ENCODE measurements around the gene APMAP.

The APMAP gene

DNA sequence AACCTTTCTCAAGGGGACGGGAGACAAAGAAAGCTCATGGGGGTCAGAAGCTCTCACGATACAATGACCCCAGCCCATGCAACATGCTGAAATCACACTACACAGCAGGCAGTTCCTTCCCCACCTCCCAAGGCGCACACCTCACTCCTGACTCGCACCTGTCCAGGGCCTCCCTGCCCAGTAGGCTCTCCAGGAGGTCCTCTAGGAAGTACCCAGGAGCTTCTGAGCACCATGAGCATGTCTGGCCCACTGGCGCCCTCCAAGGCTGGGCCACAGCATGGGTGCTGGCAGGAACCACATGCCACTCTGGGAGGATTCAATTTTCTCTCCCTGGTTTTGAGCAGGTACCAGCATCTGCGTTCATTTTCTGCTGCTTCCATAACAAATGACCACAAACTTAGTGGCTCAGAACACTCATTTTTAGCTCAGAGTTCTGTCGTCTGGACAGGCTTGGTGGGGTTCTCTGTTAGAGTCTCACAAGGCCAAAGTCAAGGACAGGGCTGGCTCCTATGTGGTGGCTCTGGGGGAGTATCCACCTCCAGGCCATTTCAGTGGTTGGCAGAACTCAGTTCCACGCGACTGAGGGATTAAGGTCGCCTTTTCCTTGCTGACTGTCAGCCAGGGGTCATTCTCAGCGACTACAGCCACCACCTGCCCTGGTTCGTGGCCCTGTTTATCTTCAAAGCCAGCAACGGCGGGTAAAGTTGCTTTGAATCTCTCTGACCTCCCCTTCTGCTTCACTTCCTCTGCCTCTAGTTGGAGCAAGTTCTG is 32.7 kb upstream of the APMAP start:
- DNase-seq (ENCODE audit: low read depth in 2 of 2, low spot score in 1 of 2), result no peak

DNA sequence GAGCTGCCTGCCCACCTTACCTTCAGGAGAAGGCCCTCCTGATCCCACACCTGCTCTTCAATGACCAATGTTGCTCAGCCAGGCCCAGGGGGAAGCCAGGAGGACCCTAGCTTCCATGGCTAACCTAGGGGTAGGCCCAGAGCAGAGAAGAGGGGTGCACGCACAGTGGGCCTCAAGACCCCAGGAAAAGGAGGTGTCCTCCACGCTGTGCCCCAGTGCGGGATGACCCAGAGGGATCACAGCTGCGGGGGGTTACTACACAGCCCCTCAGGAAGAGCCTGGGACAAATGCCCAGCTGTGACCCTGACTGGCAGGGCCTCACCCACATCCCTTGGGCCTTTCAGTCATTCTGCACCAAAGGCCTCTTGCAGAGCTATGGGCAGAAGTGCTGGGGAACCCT is 31.6 kb upstream of the APMAP start:
- DNase-seq (ENCODE audit: low read depth in 2 of 2, low spot score in 1 of 2), result no peak

DNA sequence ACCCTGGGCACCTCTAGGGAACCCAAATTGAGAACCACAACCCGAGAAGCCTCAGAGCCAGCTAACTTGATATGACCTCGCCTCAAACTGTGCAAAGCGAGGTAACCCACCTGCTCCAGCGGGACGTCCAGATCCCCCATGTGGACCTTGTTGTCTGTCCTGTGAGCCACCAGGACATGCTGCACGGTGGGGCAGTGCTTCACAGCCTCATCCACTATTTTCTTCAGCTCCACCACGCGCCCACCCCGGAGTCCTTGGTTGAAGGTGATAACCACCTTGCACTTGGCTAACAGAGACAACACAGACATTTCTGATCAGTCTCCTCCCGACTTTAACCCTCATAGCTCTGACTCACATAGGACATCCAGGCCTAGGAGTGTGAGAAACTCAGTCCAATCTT is 30.8 kb upstream of the APMAP start:
- DNase-seq (ENCODE audit: low read depth in 2 of 2, low spot score in 1 of 2), result no peak

DNA sequence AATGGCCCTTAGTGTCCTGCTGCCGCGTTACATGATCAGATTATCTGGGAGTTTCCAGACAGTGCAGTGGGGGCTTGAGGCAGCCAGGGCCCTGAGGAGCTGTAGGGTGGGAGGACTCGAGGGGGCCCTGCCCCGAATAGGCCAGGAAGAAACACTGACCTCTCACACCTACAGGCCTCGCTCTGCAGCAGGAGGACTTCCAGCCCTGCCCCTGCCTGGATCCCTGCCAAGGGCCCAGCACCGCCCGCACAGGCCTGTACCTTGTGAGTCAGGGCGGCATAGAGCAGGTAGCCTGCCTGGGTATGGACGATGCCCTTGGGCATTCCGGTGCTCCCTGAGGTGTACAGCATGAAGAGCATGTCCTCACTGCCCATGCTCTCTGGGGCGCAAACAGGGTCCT is 30.1 kb upstream of the APMAP start:
- DNase-seq (ENCODE audit: low read depth in 2 of 2, low spot score in 1 of 2), result no peak

DNA sequence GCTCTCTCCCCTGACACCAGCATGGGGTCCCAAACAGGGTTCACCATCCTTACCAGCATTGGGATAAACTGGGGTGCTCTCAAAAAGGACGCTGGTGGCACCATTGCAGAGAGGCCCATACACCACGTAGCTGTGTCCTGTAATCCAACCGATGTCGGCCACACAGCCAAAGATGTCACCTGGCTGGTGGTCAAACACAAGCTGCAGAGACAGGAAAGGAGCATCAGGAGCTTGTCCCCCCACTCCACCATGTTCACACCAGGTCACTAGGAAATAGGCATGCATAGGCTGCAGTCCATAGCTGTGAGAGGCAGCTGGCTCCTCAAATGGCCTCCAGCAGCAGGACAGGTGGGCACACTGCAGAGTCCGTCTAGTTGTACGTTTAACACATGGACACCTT is 28.8 kb upstream of the APMAP start:
- no peak for DNase-seq (ENCODE audit: low read depth in 2 of 2, low spot score in 1 of 2)

DNA sequence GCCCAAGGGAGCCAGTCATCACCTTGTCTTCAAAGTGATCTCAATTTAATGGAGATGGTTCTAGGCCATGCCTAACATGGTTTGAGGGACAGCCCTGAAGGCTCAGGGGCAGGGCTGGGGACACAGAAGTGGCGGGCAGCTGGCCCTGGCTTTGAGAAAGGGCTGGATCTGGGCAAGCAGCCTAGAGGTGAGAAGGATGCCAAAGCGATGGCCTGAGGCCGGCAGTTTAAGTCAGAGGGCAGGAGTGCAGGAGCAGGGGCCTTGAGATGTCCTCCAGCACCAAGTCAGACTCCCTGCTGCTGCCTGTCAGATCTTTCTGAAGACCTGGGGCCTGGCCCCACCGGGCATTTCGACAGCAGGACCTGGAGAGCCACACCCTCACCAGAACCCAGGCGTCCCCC is 28.4 kb upstream of the APMAP start:
- DNase-seq (ENCODE audit: low read depth in 2 of 2, low spot score in 1 of 2), result no peak

DNA sequence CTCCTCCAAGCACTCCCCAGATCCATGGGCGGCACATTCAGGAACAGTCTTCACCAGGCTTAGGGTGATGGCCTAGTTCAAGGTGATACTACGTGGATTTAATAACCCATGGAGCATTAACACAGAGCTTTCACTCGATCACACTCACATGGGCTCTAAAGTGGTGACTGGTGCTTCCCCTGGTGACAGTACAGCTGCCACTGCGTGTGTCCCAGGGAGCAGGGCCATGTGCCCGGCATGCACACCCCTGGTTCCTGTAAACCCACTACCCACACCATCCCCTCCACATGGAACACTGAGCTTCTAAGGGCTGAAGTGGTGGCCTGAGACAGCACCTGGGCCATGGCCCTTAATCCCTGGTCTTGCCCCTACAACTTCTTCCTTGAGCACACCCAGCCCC is 27.8 kb upstream of the APMAP start:
- no peak for DNase-seq (ENCODE audit: low read depth in 2 of 2, low spot score in 1 of 2)

DNA sequence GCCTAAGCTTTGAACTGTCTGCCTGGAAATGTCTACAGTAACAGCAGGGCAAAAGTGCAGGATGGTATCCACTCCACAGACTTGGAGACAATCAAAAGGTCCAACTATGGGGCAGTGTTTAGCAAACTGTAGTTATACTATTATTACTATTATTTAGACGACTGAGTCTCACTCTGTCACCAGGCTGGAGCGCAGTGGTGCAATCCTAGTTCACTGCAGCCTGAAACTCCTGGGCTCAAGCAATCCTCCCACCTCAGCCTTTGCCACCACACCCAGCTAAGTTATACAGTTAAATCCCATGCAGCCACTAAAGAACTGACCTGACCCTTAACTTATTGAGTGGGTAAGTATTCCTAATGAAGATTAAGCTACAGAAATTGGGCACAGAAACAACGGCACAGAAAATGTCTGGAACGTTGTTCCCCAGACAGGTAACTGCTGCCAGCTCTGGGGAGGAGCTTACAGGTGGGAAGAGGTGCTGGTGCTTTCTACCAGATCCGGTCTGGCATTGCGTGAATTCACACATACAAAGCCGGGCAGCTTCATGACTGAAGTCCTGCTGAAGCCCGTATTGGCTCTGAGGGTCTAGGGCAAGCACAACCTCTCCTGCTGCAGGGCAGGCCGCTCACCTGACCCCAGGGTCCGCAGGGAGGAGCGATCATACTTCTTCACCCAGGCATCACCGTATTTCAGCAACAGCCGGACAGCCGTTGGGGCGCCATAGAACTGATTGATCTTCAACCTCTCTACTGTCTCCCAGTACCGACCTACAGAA is 27.0 kb upstream of the APMAP start:
- DNase-seq (ENCODE audit: low read depth in 2 of 2, low spot score in 1 of 2), result no peak

DNA sequence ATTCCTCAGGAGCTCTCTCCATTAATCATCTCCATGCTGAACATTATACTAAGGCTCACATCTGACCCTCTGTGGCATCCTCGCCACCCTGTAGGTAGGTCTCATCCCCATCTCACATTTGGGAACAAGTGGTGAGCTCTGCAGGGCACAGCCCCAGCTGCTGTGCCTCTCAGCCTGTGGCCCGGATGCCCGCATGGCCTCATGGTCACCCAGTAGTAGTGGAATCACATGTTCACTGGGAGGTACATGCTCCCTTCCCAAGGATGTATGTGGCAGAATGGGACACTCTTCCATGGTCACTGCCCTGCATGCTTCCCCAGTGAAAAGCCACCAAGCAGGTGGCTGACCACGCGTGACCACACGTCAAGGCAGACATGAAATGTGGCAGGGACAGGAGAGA is 26.3 kb upstream of the APMAP start:
- no peak for DNase-seq (ENCODE audit: low read depth in 2 of 2, low spot score in 1 of 2)

DNA sequence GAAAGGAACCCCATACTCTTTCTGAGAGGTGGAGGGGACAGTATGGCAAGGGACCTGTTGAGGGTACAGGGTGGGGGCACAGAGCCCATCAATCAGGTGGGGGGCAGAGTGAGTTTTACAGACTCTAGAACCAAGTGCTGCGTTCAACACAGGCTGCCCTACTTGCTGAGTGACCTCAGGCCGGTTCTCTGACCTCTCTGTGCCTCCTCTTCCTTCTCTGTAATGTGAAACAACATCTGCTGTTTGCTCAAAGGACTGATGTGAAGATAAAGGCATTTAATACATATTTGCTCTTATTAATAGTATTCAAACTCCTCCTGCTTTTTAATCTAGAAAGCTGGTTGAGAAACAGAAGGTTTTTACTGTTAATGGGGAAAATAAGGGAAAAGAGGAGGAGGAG is 25.9 kb upstream of the APMAP start:
- DNase-seq (ENCODE audit: low read depth in 2 of 2, low spot score in 1 of 2), result no peak

DNA sequence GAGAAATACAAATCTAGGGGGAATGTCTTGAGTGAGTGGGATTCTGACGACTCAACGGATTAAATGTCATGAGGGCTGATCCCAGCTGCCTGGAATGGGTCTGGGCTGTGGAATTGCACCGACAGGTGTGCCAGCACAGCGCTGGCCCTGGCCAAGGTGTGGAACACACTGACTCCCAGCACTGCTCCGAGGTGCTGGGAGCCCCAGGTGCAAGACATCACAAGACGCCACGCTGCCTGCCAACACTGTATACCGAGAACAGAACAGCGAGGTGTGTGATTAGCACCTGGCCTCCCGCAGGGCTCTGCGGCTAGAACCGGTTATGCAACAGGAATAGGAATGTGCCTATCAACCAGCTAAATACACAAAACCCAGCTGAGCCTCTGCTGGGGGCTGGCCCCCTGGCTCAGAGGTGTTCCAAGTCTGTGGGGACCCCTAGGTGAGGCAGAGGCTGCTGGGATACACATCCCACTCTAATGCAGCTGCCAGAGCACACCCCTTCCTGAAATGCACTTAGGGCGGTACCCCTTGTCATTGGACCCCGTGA is 24.8 kb upstream of the APMAP start:
- no peak for DNase-seq (ENCODE audit: low read depth in 2 of 2, low spot score in 1 of 2)

DNA sequence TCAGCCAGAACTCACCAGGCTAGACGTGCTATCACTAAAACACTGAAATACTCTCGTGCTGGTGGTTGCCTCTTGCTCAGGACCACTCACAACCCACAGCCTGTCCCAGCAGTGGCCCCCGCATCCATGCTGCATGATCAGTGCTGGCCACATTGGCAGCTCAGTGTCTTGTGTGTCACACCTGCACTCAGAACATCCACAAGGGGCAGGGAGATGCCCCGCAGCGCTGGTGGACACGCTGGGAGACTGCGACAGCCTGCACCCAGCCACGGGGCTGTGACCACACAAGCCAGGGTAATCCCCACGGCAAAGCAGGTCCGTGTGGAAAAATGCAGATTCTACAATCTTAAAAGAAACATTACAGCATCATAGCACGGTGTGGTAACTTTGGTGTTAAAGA is 23.9 kb upstream of the APMAP start:
- DNase-seq (ENCODE audit: low read depth in 2 of 2, low spot score in 1 of 2), result no peak

DNA sequence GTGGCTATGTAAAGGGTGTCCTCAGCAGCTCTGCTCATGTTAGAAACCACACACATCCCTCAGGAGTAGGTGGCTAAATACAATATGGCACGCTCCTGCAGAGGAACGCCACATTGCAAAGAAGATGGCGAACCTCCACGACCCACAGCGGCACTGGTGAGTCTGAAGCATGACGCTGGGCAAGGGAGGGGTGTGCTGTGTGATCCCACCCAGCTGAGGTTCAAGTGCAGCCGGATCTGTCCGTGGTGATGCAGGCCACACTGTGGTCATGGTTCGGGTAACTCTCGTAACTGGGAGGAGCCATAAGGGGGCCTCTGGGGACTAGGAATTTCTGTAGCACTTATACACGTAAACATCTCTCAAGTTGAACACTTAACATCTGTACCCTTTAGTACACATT is 23.4 kb upstream of the APMAP start:
- DNase-seq (ENCODE audit: low read depth in 2 of 2, low spot score in 1 of 2), result no peak

DNA sequence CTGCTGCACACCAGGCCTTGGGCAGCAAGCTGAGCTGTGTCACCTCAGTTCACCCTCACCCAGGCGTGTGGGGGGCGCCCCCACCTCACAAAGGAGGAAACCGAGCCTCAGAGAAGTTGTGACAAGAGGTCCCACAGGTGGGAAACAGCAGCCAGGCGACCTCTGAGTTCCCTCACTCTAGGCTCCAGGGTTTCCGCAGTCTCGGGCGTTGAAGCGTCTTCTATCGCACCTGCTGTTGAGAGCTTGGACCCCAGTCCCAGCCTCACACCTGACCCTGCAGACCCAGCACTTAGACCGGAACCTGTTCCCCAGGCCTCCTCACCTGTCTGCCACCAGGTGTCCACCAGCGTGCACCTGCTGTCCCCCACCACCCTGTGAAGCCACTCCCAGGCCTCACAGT is 22.3 kb upstream of the APMAP start:
- no peak for DNase-seq (ENCODE audit: low read depth in 2 of 2, low spot score in 1 of 2)

DNA sequence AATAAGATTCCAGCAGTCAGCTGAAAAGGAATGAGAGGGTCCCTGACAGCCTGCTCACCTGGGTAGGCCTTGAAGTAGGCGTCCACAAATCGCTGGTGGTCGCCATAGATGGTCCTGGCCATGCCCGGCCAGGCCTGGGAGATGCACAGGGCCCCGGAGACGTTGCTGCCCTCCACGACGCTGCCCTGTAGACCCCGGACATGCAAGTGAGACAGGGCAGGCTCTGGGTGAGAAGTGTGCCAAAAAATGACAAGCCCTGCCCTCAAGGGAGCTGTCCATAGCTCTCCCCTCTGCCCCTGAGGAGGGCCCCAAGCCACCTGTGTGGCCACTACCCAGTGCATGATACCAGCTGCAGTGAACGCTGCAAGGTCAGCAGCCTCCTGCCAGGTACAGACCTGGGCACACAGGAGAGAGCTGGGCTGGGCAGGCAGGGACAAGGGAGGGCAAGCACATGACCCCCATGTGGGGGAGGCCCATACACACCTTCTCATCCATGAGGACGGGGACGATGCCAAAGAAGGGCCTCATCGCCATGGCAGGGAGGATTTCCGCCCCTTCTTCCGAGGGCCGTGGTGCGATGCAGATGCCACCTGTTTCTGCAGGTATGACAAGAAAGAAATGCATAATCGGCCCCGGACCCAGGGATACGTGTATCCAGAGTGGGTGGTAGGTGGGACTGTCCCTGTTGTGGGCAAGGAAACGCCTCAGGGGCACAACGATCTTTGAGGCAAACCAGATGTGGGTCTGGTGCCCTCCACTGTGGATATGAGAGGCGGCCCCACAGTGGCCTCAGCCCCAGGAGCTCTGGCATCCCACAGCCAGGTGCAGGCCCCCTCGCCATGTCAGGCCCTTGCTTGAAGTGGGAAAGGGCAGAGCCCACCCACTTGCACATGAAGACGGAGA is 21.2 kb upstream of the APMAP start:
- DNase-seq (ENCODE audit: low read depth in 2 of 2, low spot score in 1 of 2), result no peak

DNA sequence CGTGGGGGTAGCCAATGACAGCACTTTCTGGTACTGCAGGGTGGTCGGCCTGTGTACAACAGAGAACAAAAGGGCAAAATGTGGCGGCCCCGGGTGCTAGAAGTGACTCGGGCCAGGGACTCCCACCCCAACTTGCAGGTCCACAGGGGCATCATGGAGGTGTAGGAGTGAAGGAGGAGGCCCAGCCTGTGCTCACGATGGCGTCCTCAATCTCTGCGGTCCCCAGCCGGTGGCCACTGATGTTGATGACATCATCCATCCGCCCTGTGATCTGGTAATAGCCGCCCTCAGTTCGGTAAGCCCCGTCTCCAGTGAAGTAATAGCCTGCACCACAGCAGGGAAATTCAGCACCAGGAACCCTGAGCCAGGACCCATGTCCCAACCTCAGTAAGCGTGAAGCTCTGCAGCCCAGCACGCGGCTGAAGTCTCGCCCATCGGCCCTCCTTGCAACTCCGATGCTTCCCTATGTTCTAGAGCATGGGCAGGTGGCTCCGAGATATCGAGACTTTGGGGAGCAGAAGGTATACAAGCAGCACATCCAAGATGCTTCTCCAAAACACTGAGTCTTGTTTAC is 20.2 kb upstream of the APMAP start:
- no peak for DNase-seq (ENCODE audit: low read depth in 2 of 2, low spot score in 1 of 2)

DNA sequence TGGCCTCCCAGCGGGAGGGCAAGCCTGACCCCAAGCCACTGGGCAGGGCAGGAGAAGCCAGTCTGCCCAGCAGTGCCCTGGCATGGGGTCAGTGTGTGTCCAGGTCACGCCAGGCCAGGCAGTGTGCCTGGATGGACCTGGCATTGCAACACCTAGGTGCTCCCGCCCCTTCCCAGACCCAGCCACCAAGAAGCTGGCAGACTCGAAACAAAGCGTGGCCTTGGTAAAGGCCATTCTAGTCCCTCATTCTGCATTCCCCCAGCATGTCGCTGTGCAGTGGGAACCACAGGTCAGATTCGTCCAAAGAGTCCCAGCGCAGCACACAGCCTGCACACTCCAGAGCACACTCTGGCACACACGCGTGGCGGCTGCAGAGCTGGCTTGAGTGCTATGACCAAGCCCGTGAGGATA is 19.3 kb upstream of the APMAP start:
- DNase-seq (ENCODE audit: low read depth in 2 of 2, low spot score in 1 of 2), result no peak

DNA sequence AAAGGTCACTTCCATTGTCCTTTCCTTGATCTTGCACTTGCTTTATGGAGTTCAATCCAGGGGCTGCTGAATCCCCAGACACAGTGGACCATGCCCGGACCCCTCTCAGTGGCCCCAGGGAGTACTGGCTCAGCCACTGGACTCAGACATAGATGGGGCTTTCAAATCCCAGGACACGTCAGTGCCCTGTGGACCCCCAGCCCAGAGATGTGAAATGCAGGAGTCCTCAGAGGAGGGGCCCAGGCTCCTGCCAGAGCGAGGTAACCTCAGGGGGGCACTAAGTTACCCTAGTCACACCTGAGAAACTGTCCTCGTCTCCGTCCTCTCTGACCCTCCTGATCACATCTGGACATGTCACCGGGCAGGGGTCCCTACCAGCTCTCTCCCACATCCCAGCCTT is 18.7 kb upstream of the APMAP start:
- no peak for DNase-seq (ENCODE audit: low read depth in 2 of 2, low spot score in 1 of 2)

DNA sequence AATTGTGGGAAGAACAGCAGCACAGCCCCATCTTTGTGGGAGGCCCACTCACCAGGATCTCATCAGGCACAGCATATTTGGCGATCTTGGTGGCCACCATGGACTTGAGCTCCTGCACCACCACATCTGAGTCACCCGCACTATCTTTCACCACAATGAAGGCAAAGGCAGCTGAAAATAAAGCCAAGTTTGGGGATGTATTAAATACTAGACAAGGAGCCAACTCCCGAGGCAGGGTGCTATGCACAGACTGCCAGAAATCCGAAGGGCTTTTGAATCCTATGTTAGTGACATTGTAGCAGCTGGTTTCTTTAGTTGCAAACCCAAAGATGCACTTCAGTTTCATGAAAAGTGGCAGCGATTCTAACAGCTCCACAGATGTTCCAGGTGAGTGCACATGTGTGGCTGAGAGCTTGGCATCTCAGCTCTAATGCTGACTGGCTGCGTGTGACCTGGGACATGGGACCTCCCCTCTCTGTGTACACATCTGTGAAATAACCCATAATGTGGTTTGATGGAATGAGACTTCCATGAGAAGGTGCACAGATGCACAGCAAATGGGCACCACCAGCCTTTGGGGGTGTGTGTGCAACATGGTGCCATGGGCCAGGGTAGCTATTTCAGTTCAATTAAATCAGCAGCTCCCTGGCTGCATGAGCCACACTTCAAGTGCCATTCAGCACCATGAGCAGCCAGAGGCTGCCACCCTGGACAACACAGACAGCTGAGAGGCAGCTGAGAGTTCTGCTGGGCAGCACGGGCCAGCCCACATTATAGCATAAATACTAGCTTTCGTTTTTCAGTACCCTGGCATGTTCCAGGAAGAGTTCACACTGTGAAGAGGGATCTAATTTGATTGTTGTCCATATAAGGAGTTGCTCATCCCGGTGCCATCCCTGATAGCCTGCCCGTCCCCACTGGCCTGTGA is 16.9 kb upstream of the APMAP start:
- DNase-seq (ENCODE audit: low read depth in 2 of 2, low spot score in 1 of 2), result no peak
